GM21390 (cell line): ENCODE results near the gene NIN.

ENCODE experiments used
- ATAC-seq: cut with Tn5 transposase; IDR thresholded peaks from one replicate; pipeline ENCODE4 v1.9.1; 2021; ENCODE audit not compliant: unreplicated experiment

Gene NIN

GRCh38 chr14:50837850-50838470 is 7.0 kb upstream of the NIN start:
- no peak for ATAC-seq

- ATAC-seq: no peak
Observed at GRCh38 chr14:50837271-50837670, 6.3 kb upstream of the NIN start.

DNA sequence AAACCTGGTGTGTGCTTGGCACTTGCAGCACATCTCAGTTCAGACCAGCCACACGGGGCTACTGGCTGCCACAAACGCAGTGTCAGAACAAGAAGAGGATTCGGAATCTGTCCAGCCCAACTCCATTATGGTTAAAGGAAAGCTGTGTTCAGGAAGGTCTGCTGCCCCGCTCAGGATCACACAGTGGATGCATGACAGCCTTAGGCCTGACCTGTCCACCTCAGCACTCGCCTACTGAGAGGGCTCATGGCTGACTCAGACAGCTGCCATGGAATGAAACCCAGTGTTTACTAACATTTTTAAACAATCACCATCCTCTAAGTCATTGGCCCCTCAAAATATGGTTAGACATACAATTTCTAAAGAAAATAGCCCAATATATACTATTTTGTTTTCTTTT is 5.6 kb upstream of the NIN start:
- ATAC-seq: no peak

GRCh38 chr14:50835280-50835679 is 4.3 kb upstream of the NIN start:
- no peak for ATAC-seq

DNA sequence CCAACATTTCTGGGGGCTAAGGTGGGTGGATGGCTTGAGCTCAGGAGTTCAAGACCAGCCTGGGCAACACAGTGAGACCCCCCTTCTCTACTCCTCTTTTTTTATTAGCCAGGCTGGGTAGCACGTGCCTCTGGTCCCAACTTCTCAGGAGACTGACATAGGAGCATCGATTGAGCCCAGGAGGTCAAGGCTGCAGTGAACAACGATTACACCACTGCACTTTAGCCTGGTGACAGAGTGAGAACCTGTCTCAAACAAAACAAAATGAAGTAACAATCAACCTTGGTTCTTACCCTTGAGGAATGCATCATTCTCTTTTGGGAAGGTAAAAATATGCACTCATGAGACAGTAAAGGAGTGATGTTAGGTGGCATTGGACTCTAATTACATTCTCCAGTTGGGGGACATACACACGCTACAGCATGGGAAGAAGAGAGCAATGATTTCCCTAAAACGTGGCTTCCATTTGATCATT is 3.9 kb upstream of the NIN start:
- ATAC-seq: no peak

GRCh38 chr14:50832935-50833630 is 2.1 kb upstream of the NIN start:
- ATAC-seq: no peak

DNA sequence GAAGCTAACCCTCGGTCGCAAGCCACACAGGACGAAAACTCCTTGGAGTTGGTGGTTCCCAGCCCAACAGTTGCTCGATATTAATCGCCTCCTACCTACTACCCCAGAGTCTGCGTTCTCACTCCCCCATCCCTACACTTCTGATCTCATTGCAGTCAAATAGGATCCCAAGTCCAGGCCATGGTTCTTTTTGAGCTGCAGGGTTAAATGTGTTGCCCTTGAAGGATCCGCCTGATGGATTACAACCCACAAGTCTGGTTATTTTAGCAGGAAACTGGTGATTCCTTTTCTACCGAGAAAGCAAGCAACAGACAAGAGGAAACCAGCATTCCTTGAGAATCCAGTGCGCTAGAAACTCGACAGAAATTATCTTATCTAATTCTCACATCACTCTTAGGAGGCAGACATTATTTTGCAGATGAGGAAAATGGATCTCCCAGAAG is 785 bp upstream of the NIN start:
- no peak for ATAC-seq

DNA sequence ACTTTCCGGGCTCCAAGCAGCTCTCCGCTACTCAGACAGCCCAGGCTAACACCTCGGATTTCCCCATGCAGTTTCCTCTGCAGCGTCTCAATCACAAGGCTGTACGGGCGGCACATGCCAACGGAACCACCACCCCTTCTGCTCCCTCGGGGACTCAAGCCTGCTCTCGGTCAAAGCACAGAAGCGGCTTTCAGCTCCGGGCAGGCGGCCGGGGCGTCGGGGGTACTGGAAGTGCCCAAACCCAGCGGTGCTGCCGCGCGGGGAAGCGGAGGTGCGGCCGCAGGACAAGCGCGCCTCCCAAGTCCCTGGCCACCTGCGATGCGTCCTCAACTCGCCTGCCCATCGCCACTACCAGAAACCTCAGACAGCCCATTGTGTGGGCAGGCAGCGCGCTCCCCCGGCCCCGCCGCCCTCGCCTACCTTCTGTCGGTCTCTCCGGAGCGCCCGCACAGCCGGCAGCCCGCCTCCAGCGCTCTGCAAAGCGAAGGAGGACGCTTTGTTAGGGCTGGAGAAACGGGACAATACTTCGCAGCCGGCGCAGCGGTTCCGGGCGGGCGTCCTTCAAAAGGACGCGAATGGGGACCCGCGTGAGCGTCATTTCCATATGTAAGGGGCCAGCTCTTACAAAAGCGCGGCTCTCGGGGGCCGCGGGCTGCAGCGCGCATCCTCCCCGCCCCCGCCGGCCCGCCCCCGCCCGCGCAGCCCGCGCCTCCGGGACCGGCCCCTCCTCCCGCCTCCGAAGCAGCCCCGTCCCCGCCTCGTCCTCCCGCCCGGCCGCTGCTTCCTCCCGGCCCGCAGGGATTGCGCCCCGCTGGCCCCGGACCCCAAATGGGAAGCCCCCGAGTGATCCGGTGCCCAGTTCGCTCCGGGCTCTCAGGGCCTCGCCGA is 674 bp downstream of the NIN start:
- ATAC-seq: peak; percentile 38

- no peak for ATAC-seq
Observed at GRCh38 chr14:50829489-50830043, 1.4 kb downstream of the NIN start.

- no peak for ATAC-seq
Observed at GRCh38 chr14:50828721-50829488, 2.1 kb downstream of the NIN start.

GRCh38 chr14:50826681-50827080 is 4.3 kb downstream of the NIN start:
- no peak for ATAC-seq

DNA sequence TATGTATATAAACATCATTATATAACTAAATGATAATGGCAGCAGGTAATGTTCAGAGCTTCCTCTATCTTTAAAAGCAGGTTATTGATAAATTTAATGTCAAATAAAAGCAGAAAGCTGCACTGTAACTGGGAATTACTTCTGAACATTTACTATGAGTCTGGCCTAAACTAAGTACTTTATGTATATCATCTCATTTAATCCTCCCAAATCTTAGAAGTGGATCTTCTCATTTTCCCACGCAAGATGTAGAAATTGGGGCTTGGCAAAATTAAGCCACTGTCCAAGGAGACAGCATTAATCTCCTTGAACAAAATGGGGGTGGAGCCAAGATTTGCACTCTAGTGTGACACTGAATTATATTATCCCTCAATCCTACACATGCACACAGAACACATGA is 5.7 kb downstream of the NIN start:
- no peak for ATAC-seq

DNA sequence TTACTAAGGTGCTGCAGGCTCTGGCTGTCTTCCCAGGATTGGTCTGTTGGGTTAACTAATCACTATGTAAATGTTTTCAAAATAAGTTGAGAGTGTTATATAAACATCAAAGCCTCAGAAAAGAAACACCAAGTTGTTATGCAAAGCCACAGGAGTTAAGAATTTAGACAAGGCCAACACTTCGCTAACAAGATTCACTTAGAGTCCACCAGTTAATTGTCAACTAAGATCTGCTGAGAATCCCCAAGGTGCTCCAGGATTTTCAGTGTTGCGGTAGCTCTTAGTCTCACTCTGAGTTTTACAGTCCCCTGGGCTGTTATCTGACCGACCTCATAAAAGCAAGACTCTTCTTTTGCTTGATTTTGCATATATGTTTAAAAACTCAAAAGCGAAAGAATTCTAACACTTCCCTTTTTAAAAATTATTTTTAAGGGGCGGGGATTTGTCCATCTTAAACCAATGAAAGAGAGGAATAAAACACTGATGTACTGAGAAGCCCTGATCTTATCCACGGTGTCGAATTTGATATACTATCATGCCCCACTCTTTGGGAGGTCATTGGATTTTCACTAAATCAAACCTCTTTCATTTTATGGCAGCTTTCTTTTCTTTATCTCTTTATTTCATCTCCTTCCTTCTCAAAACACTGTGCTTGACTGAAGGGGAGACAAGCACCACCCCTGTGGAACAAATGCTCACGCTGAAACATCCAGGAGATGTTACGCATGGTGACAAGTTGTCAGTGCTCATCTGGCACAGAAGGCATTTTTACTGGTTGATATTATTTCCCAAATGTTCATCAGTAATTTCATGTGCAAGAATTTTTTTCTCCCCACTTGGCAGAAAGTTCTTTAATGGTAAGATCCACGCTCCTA is 7.0 kb downstream of the NIN start:
- ATAC-seq: peak; percentile 63

GRCh38 chr14:50823051-50823761 is 7.8 kb downstream of the NIN start:
- ATAC-seq: peak; percentile 20

- ATAC-seq: no peak
Observed at GRCh38 chr14:50822501-50823042, 8.4 kb downstream of the NIN start.

DNA sequence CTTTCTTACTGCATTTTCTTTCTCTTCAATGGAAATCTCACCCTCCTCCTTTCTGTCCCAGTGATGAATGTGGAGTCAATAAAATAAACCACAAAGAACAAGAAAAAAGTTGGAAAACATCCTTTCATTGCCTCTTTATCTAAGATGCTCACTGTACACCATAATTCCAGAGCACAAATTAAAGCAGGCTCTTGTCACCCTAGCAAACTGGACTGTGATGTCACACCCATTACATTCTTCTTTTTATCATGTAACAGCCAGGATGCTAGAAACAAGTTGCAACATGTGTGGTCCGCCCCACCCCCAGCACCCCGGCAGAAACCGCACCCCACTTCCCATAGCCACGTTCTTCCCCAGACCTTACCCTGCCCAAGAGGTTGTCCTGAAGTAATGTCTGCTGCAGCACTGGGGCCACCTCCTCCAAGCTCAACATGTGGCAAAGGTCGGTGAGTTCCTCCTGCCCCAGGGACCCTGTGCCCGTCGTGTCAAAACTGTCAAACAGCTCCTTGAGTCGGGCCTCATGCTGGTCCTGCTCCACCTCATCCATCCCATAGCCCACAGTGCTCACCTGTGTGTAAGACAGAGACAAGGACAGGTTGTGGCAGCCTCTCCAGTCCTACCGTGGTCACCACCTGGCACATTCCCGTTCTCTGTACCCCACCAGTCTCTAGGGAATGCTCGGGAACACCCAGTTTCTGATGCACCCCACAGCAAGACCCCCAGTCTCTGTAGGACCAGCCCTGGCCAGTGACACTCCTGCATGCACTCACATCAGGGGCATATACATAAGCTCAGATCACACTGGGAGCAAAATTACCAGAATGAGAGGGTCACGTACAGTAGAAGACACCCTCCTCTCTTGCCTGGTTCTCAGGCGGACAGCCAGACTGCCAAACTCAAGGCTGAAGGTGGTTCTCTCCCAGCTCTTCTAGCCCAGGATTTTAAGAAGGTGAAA is 9.2 kb downstream of the NIN start:
- ATAC-seq: no peak

- no peak for ATAC-seq
Observed at GRCh38 chr14:50820786-50821509, 10.0 kb downstream of the NIN start.
